OCI-LY3 (cell line): ENCODE results near the gene MYPN.

Experiments
- EZH2phosphoT487 ChIP-seq: fragments of 200-600 bp; shearing (Covaris generic); IDR thresholded peaks from 2 replicates; pipeline ENCODE4 v1.6.1; 2018; ENCODE audit warnings: antibody characterized with exemption, mixed run types, low read depth
- TF ChIP-seq, protein P1 (sequence below): fragments of 200-600, 300-600 bp; sonication (generic); IDR thresholded peaks from 2 replicates; pipeline ENCODE4 v1.5.1; 2014; ENCODE audit warnings: antibody characterized with exemption, low read length, low read depth

- TF ChIP-seq, protein P1, sequence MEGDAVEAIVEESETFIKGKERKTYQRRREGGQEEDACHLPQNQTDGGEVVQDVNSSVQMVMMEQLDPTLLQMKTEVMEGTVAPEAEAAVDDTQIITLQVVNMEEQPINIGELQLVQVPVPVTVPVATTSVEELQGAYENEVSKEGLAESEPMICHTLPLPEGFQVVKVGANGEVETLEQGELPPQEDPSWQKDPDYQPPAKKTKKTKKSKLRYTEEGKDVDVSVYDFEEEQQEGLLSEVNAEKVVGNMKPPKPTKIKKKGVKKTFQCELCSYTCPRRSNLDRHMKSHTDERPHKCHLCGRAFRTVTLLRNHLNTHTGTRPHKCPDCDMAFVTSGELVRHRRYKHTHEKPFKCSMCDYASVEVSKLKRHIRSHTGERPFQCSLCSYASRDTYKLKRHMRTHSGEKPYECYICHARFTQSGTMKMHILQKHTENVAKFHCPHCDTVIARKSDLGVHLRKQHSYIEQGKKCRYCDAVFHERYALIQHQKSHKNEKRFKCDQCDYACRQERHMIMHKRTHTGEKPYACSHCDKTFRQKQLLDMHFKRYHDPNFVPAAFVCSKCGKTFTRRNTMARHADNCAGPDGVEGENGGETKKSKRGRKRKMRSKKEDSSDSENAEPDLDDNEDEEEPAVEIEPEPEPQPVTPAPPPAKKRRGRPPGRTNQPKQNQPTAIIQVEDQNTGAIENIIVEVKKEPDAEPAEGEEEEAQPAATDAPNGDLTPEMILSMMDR: no peak
- TF ChIP-seq EZH2phosphoT487: no peak
Observed at GRCh38 chr10:68242051-68242450, 132.8 kb downstream of the MYPN start.
